Hepatic stellate cell (primary cell): ENCODE measurements around the gene ELP4.
A peak's percentile ranks its signal among the peaks of the same experiment; 100 is the strongest.
"Not testable (repeated sequence)": the region's sequence is repeated elsewhere in the genome, so short reads cannot be mapped to it uniquely, and the experiment has no call there.

Experiments
- DNase-seq: peaks from one replicate; pipeline ENCODE4 v3.0.0; 2011; ENCODE audit warnings: low spot score

Gene ELP4

GRCh38 chr11:31645747-31646146, 136.2 kb downstream of the ELP4 start:
- peak; percentile 1 for DNase-seq

GRCh38 chr11:31646216-31646615, 136.6 kb downstream of the ELP4 start:
- no peak for DNase-seq

- DNase-seq: no peak
These were observed 139.8 kb downstream of the ELP4 start for GRCh38 chr11:31649129-31649966.

GRCh38 chr11:31651208-31651607, 141.6 kb downstream of the ELP4 start:
- no peak for DNase-seq

GRCh38 chr11:31651822-31652221, 142.3 kb downstream of the ELP4 start:
- DNase-seq: no peak

GRCh38 chr11:31652528-31652927, 143.0 kb downstream of the ELP4 start:
- no peak for DNase-seq

DNA sequence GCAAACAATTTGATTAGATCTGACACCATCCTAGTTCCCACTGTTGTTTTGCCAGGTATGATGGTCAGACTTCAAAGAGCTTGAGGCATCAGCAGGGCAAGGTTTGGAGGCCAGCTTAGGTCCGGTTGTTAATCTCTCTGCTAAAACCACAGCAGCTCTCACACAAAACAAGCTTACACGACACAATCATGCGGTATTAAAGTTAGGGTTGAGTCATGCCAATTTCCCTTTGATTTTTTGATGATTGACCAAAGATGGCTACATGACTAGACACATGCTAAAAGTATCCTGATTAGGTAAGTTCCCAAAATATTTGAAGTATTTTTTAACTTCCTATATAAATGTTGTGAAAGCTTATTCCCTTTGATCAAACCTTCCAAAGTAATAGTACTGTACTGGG, 145.9 kb downstream of the ELP4 start:
- DNase-seq: no peak

- no peak for DNase-seq
These were observed 146.5 kb downstream of the ELP4 start for GRCh38 chr11:31656051-31656450.

DNA sequence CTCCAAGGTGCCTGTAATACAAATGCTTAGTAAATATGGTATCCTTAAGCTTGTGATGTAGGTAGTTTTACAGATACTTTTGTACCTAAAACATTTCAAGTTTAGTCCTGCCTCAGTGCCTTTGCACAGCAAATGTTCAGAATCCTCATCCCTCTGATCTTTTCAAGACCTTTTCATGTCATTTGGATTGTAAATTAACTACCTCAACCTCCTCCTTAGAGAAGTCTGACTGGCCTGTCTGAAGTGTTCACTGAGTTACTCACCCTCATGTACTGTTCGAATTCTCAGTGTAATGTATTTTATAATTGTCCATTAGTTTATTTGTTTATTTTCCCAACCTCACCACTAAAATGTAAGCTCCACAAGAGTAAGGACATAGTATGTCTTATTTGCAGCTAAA, 147.5 kb downstream of the ELP4 start:
- DNase-seq: no peak

DNA sequence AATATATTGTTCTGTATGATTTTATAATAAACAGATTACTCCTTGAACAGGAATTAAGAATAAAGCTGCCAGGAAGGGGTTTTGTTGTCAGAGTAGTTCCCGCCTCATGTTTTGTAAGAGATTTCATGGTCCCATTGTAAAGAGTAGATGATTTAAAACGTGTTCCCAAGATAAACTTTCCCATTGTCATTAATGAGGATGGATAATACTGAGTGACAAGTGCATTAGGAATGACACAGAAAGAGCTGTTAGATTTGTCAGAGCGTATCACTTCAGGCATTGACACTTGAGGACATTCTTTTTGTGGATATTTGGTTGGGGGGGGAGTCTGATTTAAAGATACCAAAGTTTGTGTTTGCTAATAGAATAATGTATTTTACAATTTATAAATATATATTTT, 154.6 kb downstream of the ELP4 start:
- no peak for DNase-seq

DNA sequence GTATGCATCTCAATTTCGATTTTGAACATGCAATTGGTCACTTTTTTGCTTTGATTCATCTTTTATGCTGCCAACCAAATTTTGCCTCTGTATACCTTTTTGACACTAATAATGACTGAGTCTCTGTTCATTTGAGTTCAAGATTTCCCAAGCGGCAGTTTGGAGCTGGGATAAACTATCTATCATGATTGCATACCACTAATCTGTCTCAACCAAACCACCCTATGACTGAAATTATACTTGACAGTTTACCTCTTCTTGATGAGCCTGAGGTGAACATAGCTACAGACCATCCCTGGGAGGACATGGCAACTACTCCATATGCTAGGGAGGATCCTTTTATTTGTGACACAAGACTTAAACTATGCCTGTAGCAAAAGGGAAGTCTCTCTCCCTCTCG, 155.4 kb downstream of the ELP4 start:
- no peak for DNase-seq

- no peak for DNase-seq
These were observed 162.1 kb downstream of the ELP4 start for GRCh38 chr11:31671681-31672080.

DNA sequence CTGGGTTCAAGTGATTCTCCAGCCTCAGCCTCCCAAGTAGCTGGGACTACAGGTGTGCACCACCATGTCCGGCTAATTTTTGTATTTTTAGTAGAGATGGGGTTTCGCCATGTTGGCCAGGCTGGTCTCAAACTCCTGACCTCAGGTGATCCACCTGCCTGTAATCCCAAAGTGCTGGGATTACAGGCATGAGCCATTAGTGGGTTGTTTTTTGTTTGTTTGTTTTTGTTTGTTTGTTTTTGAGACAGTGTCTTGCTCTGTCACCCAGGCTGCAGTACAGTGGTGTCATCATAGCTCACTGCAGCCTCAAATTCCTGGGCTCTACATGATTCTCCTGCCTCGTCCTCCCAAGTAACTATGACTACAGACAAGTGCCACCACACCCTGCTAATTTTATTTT, 163.5 kb downstream of the ELP4 start:
- DNase-seq: not testable (repeated sequence)

DNA sequence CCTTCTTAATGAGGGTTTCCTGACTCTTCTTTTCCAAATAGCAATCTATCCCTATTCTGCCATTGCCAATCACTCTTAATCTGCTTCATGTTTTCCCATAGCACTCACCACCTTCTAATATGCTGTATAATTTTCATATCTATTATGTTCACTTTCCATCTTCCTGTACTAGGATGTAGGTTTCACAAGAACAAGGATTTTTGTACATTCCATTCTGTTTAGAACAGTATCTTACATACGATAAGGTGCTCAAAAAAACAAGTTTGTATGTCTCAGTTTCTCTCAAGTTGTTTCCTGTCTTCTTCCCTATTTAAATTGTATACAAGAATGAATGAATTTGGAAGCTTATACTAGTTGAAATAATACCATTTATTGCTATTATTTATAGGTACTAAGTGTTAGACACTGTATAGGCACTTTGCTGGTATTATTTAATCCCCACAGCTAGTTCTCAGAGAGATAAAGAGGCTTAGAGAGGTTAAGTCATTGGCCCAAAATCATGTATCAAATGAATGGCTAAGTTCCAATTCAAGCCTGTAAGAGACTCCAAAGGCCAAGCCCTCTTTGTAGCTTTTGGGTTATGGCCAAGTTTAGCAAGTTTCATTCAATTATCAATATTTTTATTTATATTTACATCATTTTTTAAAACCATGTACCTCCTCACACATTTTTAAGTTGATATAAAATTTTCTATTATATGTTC, 166.9 kb downstream of the ELP4 start:
- no peak for DNase-seq

DNA sequence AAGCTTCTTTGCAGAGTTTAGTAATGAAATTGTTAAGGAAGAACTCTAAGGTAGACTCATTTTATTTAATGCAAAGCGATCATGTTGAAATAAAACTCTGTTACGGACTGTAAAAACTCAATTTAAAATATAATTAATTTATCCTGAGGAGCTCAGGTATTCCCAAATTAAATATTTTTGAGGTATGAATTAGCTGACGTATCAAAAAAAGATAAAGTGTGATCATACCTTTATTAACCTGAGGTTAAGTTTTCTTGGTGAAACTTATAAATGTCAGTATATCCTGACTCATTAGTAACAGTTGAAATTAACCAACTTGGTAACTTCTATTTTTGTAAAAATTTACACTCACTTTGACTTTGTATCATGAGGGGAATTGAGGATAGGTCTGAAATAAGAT, 171.2 kb downstream of the ELP4 start:
- no peak for DNase-seq

DNA sequence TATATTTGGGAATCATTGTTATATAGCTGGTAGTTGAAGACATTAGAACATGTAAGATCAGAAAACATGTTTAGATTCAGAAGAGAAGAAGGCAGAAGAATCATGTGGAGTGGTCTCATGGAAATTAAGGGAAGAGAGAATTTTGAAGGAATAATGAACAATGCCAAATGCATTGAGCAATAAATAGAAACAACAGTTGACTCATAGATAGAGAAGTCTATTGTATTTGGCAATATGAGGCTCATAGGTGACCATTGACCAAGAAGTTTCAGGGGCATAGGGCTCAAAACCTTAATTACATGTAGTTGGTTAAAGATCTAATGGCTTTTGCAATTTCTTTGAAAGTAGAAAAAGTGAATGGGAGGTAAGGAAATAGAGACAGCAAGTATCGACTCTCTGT, 177.7 kb downstream of the ELP4 start:
- no peak for DNase-seq

DNA sequence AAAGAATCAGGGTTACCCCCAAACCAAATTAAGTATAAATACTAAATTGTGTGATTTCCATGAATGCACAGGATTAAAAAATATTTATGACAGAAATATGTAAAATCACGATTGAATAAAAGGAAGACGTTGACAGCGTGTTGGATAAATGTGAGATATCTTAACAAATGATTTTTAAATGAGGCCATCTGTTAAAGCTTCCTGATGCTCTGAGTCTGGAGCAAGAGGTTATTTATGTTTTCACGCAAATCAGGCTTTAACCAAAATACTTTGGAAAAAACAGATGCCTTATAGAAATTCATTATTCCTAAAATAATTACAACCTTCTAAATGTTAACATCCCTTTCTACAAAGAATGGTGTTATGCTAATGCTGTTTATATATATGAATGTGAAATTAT, 178.3 kb downstream of the ELP4 start:
- no peak for DNase-seq

DNA sequence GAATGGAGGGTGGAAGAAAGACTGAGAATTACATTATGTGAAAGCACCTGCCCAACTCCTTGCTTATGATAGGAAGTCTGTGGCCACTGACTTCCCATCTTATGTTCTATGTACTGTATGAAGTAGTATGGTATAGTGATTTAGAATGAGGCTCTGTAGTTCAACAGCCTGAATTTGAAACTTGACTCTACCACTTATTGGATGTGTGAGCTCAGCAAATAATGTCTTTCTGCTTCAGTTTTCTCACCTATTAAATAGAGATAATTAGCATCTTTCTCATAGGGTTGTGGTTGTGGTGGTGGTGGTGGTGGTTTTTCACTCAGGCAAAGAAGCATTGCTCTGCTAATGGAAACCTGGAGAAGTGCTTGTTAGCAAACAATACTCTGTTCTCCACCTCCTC, 180.0 kb downstream of the ELP4 start:
- DNase-seq: no peak

DNA sequence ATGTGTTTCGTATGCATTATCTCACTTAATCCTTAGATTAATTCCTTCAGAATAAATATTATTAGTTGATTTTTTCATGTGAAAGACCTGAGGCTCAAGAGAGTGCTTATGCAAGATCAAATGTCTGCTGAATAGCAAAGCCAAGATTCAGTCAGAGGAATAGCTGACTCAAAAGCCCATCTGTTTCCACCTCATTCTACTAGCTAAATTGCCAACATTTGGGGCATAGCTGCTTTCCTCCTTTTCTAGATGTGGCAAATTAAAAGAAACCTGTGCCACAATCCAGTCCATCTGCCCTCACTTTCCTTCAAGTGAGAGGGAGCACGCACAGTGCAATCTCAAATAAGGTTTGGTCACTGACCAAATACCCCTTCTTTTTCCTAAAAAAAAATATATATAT, 180.5 kb downstream of the ELP4 start:
- no peak for DNase-seq

GRCh38 chr11:31690516-31690915, 180.9 kb downstream of the ELP4 start:
- no peak for DNase-seq

- no peak for DNase-seq
These were observed 182.9 kb downstream of the ELP4 start for GRCh38 chr11:31692466-31692865.

DNA sequence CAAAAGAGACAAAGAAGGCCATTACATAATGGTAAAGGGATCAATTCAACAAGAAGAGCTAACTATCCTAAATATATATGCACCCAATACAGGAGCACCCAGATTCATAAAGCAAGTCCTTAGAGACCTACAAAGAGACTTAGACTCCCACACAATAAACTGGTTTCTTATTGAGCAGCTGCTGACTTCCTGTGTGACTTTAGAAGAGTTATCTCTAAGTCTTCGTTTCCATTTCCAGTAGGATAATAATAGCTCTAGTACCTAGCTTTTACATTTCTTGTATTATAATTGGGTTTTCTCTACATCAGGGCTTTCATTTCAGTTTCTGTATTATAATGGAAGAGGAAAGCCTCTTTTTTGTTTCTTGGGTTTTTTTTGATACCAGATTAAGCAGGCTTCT, 187.5 kb downstream of the ELP4 start:
- not testable (repeated sequence) for DNase-seq

DNA sequence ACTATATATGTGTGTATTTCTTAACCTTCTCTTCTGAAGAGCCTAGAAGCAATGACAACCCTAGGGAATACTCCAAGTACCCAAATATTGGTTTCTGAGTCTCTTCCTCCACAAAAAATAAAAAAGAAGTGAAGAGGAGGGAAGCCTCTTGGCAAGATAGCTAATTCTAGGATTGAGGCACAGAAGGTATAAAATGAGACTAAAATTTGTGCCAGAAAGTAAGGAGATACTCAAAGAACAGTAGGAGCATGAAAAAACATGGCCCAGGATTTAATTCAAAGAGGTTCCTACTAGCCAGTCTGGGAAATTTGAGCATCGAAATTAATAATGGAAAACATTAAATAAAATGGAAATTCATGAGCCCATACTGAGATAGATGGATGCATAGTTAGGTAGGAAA, 189.5 kb downstream of the ELP4 start:
- no peak for DNase-seq

GRCh38 chr11:31702966-31703365, 193.4 kb downstream of the ELP4 start:
- peak; percentile 6 for DNase-seq
